GM18858 (cell line): ENCODE measurements around the gene TXNIP.

Experiments
- ATAC-seq: cut with Tn5 transposase; IDR thresholded peaks from one replicate; pipeline ENCODE4 v1.9.1; 2021; ENCODE audit not compliant: unreplicated experiment

TXNIP gene

GRCh38 chr1:145964328-145965118 lies 31.9 kb downstream of the TXNIP start, which contains the start of the genes ANKRD34A and POLR3GL:
Gene ANKRD34A (minus strand): TSS chr1:145964575. CDS start chr1:145961759, 2,816 bp downstream.
Gene POLR3GL (plus strand): TSS chr1:145964690. CDS start chr1:145974866, 10,176 bp downstream.
- ATAC-seq, result peak; percentile 83

DNA sequence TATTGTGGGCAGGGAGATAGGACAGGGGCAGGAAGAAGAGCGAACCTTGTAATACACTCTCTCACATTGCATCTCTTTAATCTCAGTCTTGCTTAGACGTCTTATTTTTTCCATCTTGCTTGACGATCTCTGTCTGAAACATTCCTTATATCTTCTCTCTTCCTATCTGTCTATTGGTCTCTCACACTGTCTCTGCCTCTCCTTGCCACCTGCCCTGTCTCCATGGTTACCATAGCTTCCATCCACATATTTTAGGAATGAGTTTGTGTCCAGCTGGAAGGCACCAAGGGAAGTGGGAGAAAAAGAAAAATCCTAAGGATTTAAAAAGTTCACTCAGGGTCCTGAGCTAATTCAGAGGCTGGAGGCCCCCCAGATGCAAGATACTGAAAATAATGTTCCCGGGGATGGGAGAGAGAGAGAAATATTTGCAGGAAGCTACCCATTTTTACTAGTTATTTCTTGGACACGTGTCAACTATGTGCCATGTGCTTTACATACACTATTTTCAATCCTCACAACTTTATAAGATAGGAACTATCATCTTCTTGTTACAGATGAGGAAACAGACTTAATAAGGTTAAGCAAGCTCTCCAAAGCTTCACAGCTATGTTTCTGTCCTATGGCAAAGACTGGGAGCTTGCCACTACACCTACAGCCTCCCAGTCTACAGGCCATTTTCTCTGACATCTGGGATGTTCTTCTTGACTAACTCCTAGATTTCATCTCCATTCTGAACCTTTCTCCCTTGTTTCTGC lies 32.9 kb downstream of the TXNIP start:
- no peak for ATAC-seq

- no peak for ATAC-seq
These were observed 33.9 kb downstream of the TXNIP start for GRCh38 chr1:145962157-145963102.

DNA sequence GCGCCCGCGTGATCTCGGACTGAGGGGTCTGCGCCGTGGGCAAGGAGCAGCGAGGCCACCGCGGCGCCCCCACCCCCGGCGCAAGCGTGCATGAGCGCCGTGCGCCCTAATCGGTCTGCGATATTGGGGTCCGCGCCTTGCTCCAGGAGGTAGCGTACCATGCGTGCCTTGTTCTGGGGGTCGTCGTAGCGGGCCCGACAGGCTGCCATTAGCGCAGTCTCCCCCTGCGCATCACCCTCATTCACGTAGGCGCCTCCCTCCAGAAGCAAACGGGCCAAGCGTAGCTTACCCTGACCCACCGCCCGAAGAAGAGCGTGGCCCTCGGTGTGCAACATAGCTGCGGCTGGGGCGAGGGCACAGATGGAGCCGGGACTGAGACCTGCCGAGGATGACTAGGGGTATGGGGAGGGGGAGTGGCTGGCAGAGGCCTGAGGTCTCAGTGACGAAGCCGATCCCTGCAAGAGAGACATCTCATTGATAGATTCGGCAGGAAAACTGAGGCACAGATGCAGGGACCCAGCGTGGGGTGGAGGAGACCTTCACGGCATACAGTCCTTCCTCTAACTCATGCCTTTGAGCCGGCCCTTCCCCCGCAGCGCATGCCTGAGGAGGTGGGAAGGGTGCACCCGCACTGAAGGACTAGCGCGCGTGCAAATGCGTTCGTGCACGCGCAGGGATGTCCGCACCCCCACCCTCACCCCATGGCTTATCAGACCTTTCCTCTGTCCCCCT lies 34.8 kb downstream of the TXNIP start:
- no peak for ATAC-seq

DNA sequence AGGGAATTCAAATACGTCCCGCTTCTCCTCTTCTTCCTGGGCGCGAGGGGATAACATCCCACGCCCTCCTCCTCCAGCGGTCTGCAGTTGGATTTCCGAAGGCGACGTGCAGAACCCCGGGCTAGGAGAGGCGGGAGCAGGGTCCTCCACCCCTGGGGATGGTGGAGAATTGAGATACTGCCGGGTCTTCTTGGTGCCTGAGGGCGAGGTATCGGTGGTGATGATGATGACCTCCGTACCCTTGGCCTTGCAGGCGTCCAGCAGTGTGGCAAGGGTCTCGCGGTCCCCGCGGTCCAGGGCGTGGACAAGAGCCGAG lies 35.3 kb downstream of the TXNIP start:
- ATAC-seq, result no peak

- ATAC-seq, result no peak
These were observed 35.8 kb downstream of the TXNIP start for GRCh38 chr1:145960468-145961108.

- no peak for ATAC-seq
These were observed 36.4 kb downstream of the TXNIP start for GRCh38 chr1:145959957-145960467.

GRCh38 chr1:145959333-145959732 lies 37.0 kb downstream of the TXNIP start:
- ATAC-seq, result no peak

GRCh38 chr1:145958734-145959133 lies 37.6 kb downstream of the TXNIP start:
- no peak for ATAC-seq

GRCh38 chr1:145957443-145958319 lies 38.7 kb downstream of the TXNIP start, which contains the start of gene LIX1L:
Gene LIX1L (minus strand): TSS chr1:145958017. CDS start chr1:145957927, 90 bp downstream.
- peak; percentile 68 for ATAC-seq

DNA sequence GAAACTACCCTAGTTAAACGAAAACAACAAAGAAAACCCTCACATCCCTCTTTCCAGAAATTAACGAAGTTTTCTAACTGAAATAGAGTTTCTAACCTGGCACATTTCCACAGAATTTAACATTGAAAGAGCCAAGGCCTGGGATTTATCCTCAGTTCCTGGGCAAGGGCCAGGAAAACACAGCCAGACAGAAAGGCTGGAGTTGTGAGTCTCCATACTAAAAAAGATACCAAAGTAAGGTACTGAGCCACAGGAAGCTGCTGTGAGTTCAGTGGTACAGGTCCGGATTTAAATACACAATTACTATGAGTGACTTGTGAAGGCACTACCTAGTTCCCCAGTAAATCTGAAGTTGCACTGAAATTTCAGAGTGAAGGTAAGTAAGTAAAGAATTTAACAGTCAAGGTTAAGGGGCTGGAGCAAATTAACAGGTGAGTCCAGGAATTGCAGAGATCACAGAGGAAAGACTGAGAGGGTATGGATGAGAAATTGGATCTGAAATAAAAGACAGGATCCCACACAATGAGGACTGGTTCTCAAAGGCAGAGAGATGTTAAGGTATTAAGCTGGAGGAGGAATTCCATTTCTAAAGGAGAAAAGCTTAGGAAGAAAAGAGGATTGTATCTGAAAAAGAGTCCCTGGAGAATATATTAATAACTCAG lies 39.5 kb downstream of the TXNIP start:
- no peak for ATAC-seq

- no peak for ATAC-seq
These were observed 40.0 kb downstream of the TXNIP start for GRCh38 chr1:145956361-145956760.

DNA sequence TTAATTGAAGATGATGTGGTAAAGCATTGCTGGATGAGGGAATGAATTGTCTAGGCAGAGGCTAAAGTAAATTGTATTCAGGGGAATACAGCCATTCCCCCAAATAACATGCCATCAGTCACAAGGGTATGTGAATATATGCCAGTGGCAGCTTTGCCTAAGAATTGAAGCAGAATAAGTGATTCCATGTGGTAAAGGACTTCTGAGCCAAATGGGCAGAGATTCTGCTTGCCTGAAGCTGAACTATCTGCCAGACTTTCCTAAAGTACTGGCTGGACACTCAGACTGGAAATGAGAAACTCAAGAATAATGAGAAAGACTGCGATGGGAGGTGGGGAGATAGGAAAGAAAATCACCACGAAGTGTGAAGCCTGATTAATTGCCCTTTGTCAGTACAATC lies 40.9 kb downstream of the TXNIP start:
- ATAC-seq, result no peak

DNA sequence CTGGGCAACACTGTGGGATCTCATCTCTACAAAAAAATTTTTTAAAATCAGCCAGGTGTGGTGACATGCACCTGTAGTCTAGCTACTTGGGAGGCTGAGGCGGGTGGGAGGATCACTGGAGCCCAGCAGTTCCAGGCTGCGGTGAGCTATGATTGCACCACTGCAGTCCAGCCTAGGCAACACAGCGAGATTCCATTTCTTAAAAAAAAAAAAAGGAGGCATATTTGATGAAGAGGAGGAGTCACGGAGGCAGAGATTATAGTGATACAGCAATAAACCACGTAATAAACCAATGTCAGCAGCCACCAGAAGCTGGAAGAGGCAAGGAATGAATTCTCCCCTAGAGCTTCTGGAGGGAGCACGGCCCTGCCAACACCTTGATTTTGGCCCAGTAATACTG lies 42.5 kb downstream of the TXNIP start:
- no peak for ATAC-seq

DNA sequence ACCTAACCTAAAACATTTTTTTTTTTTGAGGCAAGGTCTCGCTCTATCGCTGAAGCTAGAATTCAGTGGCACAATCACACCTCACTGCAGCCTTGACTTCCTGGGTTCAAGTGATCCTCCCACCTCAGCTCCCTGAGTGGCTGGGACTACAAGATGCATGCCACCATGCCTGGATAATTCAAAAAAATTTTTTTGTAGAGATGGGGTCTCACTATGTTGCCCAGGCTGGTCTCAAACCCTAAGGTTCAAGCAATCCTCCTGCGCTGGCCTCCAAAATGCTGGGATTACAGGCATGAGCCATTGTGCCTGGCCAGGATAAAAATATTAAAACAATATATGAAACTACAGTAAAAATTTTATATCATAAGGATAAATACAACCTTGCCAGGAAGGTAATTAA lies 43.5 kb downstream of the TXNIP start:
- no peak for ATAC-seq

- ATAC-seq, result no peak
These were observed 44.9 kb downstream of the TXNIP start for GRCh38 chr1:145951526-145951925.

GRCh38 chr1:145949219-145949618 lies 47.2 kb downstream of the TXNIP start:
- ATAC-seq, result no peak

GRCh38 chr1:145947551-145947950 lies 48.8 kb downstream of the TXNIP start:
- ATAC-seq, result no peak
